ENCODE results near the gene SLC44A1.
A peak's percentile ranks its signal among the peaks of the same experiment; 100 is the strongest.

Gene SLC44A1

DNA sequence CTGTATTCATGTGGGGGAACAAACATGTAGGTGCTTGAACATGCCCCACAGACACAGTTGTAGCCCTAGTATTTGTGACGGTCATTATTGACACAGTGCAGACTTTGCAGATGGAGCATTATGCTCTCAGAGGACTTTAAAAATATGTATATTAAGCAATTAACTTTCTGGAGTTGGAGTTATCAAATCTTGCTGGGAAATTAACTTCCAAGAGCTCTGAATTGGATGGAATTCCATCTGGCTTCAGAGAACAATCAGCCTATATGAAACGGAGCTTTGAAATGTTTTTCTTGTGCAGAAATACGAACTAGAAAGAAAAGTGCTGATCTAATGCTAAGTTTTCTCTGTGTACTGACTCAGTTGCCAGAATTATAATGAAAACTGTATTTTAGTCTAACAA is 152.4 kb downstream of the SLC44A1 start:
- DNase-seq = no peak

- peak; percentile 67 for DNase-seq
Measured at GRCh38 chr9:105399117-105399516, 154.7 kb downstream of the SLC44A1 start.

DNA sequence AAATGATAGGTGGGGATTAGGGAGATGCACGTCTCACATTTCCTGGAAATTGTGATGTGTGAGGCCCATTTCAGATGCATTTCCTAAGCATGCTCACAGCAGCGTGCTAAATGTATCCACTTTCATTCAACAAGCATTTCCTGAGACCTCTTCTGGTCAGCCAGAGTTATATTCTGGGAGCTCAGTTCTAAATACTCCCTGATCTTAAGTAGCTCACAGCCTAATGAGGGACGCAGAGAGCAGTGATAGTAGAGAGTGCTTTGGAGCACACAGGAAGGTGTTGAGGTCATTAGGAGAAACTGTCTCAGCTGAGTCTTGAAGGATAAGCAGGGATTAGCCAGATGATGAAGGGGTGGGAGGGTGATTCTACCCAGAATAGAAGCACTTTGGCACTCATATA is 157.2 kb downstream of the SLC44A1 start:
- no peak for DNase-seq

- no peak for DNase-seq
Measured at GRCh38 chr9:105403552-105404248, 159.2 kb downstream of the SLC44A1 start.

- no peak for DNase-seq
Measured at GRCh38 chr9:105405514-105406131, 161.2 kb downstream of the SLC44A1 start.

- DNase-seq = no peak
Measured at GRCh38 chr9:105406369-105406768, 161.9 kb downstream of the SLC44A1 start.

DNA sequence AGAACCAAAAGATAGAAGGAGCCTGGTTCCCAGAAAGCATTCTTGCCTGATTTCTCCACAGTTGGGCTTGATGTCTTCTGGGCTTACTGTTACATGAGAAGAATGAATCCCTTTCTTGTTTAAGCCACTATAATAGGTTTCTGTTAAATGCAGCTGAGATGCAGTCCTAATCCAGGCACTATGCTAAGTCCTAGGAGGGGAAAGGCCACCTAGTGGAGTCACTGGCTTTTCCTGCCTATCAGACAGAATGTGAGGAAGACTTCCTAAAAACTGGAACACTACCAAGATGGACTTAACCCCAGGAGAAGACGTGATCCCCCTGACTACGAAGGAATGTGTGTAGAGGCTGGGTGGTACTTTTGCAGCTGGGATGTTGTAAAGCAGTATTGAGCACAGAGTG is 169.1 kb downstream of the SLC44A1 start:
- peak; percentile 56 for DNase-seq

DNA sequence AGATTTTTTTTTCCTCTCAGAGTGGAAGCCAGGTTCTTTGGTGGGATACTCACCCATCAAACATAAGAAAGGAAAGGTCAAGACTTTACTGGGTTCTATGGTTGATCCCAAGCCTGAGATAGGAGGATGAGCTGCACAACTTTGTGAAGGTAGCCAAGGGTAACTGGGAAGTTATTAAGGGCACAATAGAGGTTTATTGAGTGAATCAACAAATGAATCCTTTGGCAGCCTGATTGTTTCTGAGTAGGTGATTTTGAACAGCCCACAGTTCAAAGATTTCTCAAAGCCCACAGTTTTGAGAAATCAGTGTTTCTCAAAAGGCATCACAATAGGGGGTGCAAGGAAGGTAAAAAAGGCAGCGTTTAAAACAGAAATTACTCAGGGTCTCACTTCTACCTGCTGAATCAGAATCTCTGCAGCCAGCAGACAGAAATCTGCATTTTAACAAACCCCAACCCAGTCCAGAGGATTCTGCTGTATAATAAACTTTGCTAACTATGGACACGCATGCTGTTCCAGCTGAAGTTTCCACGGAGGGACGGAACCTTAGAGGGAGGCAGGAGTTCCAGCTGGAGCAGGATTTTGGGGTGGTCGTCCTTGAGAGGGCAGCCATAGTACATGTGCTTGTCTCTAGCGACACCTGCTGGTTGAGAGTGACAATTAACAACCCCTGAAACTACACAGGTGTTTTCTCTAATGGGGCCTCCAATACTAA is 170.7 kb downstream of the SLC44A1 start:
- peak; percentile 67 for DNase-seq

DNA sequence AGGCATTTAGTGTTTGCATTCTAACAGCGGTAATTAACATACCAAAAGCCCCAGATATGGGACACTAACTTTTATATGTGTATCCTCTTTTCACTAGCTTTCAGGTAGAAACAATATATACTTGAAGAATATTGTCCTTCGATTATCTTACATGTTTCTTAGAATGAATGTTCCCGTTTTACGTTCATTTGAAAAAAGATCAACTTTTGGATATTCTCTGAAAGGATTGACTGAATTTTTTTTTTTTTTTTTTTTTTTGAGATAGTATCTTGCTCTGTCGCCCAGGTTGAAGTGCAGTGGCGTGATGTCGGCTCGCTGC is 171.2 kb downstream of the SLC44A1 start:
- DNase-seq = no peak

DNA sequence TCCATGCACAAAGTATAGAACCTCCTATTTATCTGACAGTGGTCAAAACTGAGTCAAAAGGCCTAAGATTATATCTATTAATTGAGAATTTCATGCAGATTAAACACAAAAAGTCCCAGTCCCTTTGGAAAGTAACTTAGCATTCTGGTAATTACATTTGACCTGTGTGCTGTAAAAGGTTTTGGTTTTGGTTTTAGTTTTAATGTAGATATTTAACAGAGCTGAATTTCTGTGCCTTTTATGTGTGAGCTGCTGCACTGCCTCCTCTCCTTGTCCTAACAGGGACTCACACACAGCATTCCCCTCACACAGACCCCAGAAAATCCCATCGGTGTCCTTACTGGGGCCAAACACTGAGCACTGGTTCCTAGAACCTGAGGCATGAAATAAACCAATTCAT is 172.4 kb downstream of the SLC44A1 start:
- DNase-seq = no peak

- DNase-seq = no peak
Measured at GRCh38 chr9:105418588-105419500, 174.4 kb downstream of the SLC44A1 start.

DNA sequence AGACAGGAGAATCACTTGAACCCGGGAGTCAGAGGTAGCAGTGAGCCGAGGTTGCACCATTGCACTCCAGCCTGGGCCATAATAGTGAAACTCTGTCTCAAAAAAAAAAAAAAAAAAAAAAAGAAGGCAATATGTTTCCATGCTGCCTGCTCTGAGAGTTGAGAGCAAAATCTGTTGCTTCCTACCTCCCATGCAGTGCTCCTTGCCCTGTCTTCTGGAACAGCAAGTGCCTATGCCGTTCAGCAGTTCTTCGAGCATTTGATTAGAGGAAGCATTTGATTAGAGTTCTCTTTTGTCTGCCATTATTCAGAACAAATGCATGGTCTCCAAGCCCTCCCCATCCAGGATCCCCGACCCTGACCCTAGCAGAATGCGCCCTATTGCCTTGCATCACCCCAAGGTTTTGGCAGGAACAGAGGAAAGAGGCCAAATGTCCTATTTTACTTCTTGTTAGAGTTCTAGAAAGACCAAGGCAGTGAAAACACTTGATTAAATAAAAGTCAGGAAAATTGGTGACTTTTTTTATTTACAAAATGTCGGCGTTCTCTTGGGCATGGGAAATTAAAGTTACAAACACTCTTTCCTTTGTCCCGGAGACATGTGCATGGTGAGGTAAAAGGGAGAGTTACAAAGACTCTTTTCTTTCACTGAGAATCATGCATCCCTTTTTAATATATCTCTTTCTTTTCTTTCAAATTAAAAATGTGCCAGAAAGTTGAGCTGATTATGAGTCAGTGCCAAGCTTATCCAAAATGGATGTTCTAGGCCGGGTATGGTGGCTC is 175.6 kb downstream of the SLC44A1 start:
- no peak for DNase-seq

DNA sequence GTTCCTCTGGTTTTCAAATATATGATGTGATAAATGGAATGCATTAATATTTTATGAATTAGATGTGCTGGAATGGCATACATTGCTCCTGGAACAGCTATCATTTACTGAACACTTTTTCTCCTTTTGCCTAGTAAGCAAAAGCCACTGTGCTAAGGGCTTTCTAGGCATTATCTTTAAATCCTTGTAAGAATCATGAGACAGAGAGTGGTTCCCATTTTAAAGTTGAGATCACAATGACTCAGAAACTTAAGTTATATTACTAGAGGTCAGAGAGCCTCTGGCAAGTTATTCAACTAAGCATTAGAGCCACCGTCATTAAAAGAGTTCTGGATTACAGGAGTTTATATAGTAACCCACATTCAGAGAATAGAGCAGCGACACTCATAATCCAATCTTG is 176.7 kb downstream of the SLC44A1 start:
- no peak for DNase-seq

DNA sequence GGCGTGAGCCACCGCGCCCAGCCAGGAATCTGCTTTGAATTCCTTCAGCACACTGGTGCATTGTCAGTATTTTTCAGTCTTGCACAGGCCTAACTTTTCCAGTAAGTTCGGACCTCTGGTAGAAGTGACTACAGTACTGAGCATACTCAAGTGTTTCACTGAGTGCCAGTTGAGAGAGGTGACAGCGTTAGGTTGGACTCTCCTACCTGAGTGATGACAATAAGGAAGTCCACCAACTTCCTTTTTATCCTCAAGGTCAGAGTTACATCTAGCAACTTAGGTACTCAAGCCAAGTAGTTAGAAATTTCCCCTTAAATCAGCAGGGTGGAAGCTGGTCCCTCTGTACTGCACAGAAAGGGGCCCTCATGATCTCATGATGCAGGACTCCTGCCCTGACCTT is 177.4 kb downstream of the SLC44A1 start:
- no peak for DNase-seq

DNA sequence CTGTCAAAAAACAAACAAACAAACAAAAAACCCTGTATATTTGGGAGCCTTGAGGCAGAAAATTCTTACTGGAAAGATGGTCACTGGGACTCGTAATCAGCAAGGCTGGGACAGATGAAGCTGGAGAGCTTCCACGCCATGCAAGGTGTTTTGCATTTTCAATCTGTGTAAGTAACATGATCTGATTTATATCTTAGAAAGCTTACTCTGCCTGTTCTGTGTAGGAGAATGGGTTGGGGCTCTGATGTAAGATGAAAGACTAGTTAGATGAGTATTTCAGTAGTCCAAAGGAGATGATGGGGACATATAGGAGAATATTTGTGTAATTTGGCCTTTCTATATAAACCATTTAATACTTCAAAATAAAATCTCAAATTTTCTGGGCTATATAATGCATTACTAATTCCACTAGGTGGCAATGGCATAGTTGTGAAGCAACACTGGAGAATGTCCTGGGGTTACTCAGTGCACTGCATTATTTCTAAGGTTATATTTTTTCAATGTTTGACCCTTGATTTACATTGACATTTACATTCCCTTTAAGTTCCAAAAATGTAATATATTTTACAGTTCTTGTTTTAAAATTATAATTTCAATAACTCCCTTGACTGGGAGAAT is 181.5 kb downstream of the SLC44A1 start:
- DNase-seq = no peak

GRCh38 chr9:105426657-105427056 is 182.2 kb downstream of the SLC44A1 start:
- DNase-seq = no peak

- no peak for DNase-seq
Measured at GRCh38 chr9:105431424-105432246, 187.2 kb downstream of the SLC44A1 start.

DNA sequence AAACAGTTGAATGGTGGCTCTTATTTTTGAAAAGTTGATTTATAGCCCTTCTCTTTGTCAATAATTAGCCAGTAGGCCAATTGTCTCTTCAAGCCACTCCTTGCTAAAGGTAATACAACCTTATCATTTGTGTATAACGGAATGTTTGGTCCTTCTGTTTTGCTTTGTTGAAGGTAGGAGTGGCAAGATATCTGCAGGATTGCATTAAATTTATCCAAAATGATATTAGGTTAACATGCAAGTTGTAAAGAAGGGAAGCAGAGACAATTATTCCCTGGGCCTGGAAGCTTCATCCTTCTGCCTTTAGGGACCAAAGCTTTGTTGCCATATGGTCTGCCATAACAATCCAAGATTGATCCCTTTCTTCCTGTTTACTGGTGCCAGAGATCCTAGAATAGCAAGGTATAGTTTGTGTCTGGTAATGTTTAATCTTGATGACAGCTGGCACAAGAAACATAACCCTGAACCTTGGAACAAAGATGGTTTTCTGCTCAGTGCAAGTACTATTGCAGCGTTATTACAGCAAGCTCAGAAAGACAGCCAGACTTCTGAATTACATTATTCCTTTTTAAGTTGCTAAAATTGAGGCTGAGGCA is 187.9 kb downstream of the SLC44A1 start:
- no peak for DNase-seq

DNA sequence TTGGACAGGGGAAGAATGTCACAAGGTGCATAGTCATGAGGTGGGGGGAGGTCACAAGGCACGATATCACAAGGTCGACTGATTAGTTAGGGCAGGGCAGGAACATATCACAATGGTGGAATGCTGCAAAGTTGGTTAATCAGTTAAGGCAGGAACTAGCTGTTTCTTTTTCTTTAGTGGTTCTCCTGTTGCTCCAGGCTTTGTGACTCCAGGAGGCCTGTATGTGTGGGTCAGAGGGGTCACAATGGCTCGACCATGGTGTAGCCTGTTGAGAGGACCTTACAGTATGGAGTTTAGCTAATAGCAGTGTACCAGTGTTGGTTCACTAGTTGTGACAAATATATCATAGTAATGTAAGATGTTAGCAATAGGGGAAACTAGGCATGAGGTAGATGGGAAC is 191.0 kb downstream of the SLC44A1 start:
- DNase-seq = no peak

GRCh38 chr9:105436783-105437182 is 192.3 kb downstream of the SLC44A1 start:
- no peak for DNase-seq

DNA sequence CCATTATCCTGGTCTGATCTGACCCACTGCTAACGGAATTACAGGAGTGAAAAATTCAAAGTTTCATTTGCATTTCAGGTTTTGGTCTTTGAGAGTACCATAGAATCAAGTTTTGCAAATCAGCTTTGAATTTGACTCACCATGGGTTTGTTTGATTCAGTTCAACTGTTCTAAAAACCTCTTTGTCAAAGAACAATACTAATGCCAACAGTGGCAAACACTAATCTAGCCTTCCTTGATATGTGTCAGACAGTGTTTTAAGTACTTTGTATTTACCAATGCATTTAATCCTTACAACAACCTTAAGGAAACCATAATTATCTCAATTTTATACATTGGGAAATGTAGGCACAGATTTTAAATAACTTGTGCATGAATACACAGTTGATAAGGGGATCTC is 193.3 kb downstream of the SLC44A1 start:
- DNase-seq = no peak

Data from islet precursor cell (in vitro differentiated cells).